Eye (tissue), 1 donor: Measurements from ENCODE around the gene CEP112.
A peak's percentile ranks its signal among the peaks of the same experiment; 100 is the strongest.

Experiments used
- DNase-seq: peaks from one replicate; pipeline ENCODE4 v3.0.0-alpha.2; 2015

CEP112 gene

GRCh38 chr17:65666876-65667321 is 525.0 kb downstream of the CEP112 start:
- DNase-seq, result peak; percentile 92

- no peak for DNase-seq
These were observed 526.0 kb downstream of the CEP112 start for GRCh38 chr17:65665966-65666365.

- DNase-seq, result no peak
These were observed 527.2 kb downstream of the CEP112 start for GRCh38 chr17:65664696-65665095.

- no peak for DNase-seq
These were observed 527.7 kb downstream of the CEP112 start for GRCh38 chr17:65664266-65664665.

GRCh38 chr17:65662196-65662595 is 529.7 kb downstream of the CEP112 start:
- DNase-seq, result no peak

GRCh38 chr17:65660947-65661346 is 531.0 kb downstream of the CEP112 start:
- no peak for DNase-seq

GRCh38 chr17:65660078-65660477 is 531.9 kb downstream of the CEP112 start:
- no peak for DNase-seq

- no peak for DNase-seq
These were observed 532.4 kb downstream of the CEP112 start for GRCh38 chr17:65659512-65659911.

- no peak for DNase-seq
These were observed 534.6 kb downstream of the CEP112 start for GRCh38 chr17:65657251-65657828.

- no peak for DNase-seq
These were observed 535.3 kb downstream of the CEP112 start for GRCh38 chr17:65656390-65657250.

- no peak for DNase-seq
These were observed 536.2 kb downstream of the CEP112 start for GRCh38 chr17:65655706-65656105.

- DNase-seq, result no peak
These were observed 547.4 kb downstream of the CEP112 start for GRCh38 chr17:65644545-65644944.

GRCh38 chr17:65638221-65638975 is 553.5 kb downstream of the CEP112 start:
- DNase-seq, result peak; percentile 42

GRCh38 chr17:65637786-65638185 is 554.1 kb downstream of the CEP112 start:
- DNase-seq, result peak; percentile 11

GRCh38 chr17:65634533-65634932 is 557.4 kb downstream of the CEP112 start:
- no peak for DNase-seq

GRCh38 chr17:65633988-65634387 is 557.9 kb downstream of the CEP112 start:
- no peak for DNase-seq

- DNase-seq, result no peak
These were observed 558.6 kb downstream of the CEP112 start for GRCh38 chr17:65633146-65633881.

- no peak for DNase-seq
These were observed 561.4 kb downstream of the CEP112 start for GRCh38 chr17:65630502-65630901.

- DNase-seq, result no peak
These were observed 562.7 kb downstream of the CEP112 start for GRCh38 chr17:65629234-65629690.

- no peak for DNase-seq
These were observed 563.3 kb downstream of the CEP112 start for GRCh38 chr17:65628644-65629036.

- peak; percentile 49 for DNase-seq
These were observed 563.9 kb downstream of the CEP112 start for GRCh38 chr17:65627891-65628643.

GRCh38 chr17:65627108-65627507 is 564.8 kb downstream of the CEP112 start:
- no peak for DNase-seq
